Measurements from ENCODE around the gene ASPM.

Gene ASPM

GRCh38 chr1:197183195-197183748, 36.8 kb upstream of the ASPM start:
- no peak overlapping the region for H3K4me3 ChIP-seq (ENCODE audit: low read depth, low read length)
- WGBS (ENCODE audit: extremely low coverage, insufficient coverage, insufficient read length) = no CpG with 5 or more reads among the region's 5 CpGs

DNA sequence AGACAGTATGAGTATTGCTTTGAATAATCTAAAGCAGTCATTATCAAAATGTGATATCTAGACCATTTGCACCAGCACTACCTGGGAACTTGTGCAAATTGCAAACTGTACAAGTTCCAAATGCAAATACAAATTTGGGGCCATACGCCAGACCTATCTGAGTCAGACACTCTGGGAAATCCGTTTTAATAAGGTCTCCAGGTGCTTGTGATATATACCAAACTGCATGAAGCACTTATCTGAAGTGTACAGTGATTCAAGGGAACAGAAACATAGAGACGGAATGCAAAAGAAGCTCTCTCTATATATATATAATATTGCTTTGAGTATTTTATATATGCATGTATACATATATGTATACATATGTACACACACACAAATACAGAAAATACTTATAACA, 36.2 kb upstream of the ASPM start:
- no CpG with 5 or more reads among the region's 3 CpGs for WGBS (ENCODE audit: extremely low coverage, insufficient coverage, insufficient read length)
- H3K79me1 ChIP-seq (ENCODE audit: low read length) = no peaks in the 10 kb centered on the region
- DNase-seq = no peak
- H3K27me3 ChIP-seq (ENCODE audit: insufficient read depth, low read length) = no peaks in the 10 kb centered on the region
- no peak overlapping the region for H3K14ac ChIP-seq (ENCODE audit: low read length)
- H3K4ac ChIP-seq (ENCODE audit: low read depth, low read length) = no peak overlapping the region
- H3K9ac ChIP-seq (ENCODE audit: low read length) = no peak overlapping the region
- no peaks in the 10 kb centered on the region for H3K79me2 ChIP-seq (ENCODE audit: control insufficient read depth, insufficient read depth, low read length, poor library complexity)
- peaks cover 3 to 7% of the 10 kb centered on the region in 2 experiments for H3K36me3 ChIP-seq (ENCODE audit: control insufficient read depth in 1 of 2, insufficient read depth in 2 of 2, low read length in 2 of 2)
- H2AK5ac ChIP-seq (ENCODE audit: low read length) = no peak overlapping the region
- H2BK5ac ChIP-seq (ENCODE audit: low read depth, low read length, poor library complexity) = no peak overlapping the region
- no peaks in the 10 kb centered on the region for H3K4me1 ChIP-seq (ENCODE audit: control insufficient read depth in 1 of 2, insufficient read depth in 2 of 2, low read length in 2 of 2)
- H3K27ac ChIP-seq (ENCODE audit: low read depth, low read length) = no peak overlapping the region
- H4K12ac ChIP-seq (ENCODE audit: low read depth, low read length) = no peak overlapping the region
- no peak overlapping the region for H2BK12ac ChIP-seq (ENCODE audit: low read length)
- no peak overlapping the region for H2BK120ac ChIP-seq (ENCODE audit: insufficient read depth, low read length, poor library complexity)
- no peak overlapping the region for H3K4me3 ChIP-seq (ENCODE audit: low read depth, low read length)
- H4K91ac ChIP-seq (ENCODE audit: low read depth, low read length) = no peak overlapping the region
- no peak overlapping the region for H4K8ac ChIP-seq (ENCODE audit: low read depth, low read length)
- H3K9me3 ChIP-seq (ENCODE audit: insufficient read depth, low read depth, low read length) = no peaks in the 10 kb centered on the region
- no peak overlapping the region for H3K4me2 ChIP-seq (ENCODE audit: low read length)
- H3K23ac ChIP-seq (ENCODE audit: low read length) = no peak overlapping the region
- no peak overlapping the region for H3K18ac ChIP-seq (ENCODE audit: low read length)
- no peak overlapping the region for H2AFZ ChIP-seq (ENCODE audit: insufficient read depth, low read length, poor library complexity)

More at GRCh38 chr1:197183195-197183748, 36.8 kb upstream of the ASPM start:
- Histone ChIP-seq H3K18ac (ENCODE audit: low read length) (no peak overlapping the region), H3K27me3 (ENCODE audit: insufficient read depth, low read length) (no peaks in the 10 kb centered on the region), H3K9ac (ENCODE audit: low read length) (no peak overlapping the region), H3K79me2 (ENCODE audit: control insufficient read depth, insufficient read depth, low read length, poor library complexity) (no peaks in the 10 kb centered on the region), H3K4ac (ENCODE audit: low read depth, low read length) (no peak overlapping the region), H3K79me1 (ENCODE audit: low read length) (no peaks in the 10 kb centered on the region), H4K91ac (ENCODE audit: low read depth, low read length) (no peak overlapping the region), H4K8ac (ENCODE audit: low read depth, low read length) (no peak overlapping the region), H2BK12ac (ENCODE audit: low read length) (no peak overlapping the region), H2BK5ac (ENCODE audit: low read depth, low read length, poor library complexity) (no peak overlapping the region), H3K4me1 (ENCODE audit: control insufficient read depth in 1 of 2, insufficient read depth in 2 of 2, low read length in 2 of 2) (no peaks in the 10 kb centered on the region), H3K4me2 (ENCODE audit: low read length) (no peak overlapping the region), H3K23ac (ENCODE audit: low read length) (no peak overlapping the region), H3K27ac (ENCODE audit: low read depth, low read length) (no peak overlapping the region), H2BK120ac (ENCODE audit: insufficient read depth, low read length, poor library complexity) (no peak overlapping the region), H2AFZ (ENCODE audit: insufficient read depth, low read length, poor library complexity) (no peak overlapping the region), H3K14ac (ENCODE audit: low read length) (no peak overlapping the region), H3K36me3 (ENCODE audit: control insufficient read depth in 1 of 2, insufficient read depth in 2 of 2, low read length in 2 of 2) (peaks cover 3 to 9% of the 10 kb centered on the region in 2 experiments), H2AK5ac (ENCODE audit: low read length) (no peak overlapping the region), H3K9me3 (ENCODE audit: insufficient read depth, low read depth, low read length) (no peaks in the 10 kb centered on the region), H4K12ac (ENCODE audit: low read depth, low read length) (no peak overlapping the region)
- no peak for DNase-seq

DNA sequence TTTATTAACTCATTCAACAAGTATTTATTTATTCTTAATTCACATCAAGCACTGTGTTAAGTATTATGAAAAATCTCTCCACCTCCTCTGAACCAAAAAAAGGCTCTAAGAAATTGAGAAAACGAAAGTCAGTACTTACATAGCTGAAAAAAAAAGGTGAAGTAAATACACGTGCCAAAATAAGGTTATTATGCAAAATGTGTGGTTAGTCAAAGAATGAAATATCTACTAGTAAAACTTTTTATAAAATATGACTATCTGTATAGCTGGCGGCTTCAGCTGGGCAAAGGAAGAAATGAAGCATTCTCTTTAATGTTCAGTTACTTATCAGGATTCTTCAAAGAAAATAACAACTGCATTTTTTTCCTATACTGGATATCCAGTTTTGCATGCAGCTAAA, 35.5 kb upstream of the ASPM start:
- H4K12ac ChIP-seq (ENCODE audit: low read depth, low read length) = no peak overlapping the region
- H3K14ac ChIP-seq (ENCODE audit: low read length) = no peak overlapping the region
- no peak overlapping the region for H2BK5ac ChIP-seq (ENCODE audit: low read depth, low read length, poor library complexity)
- H3K9ac ChIP-seq (ENCODE audit: low read length) = no peak overlapping the region
- no peaks in the 10 kb centered on the region for H3K27me3 ChIP-seq (ENCODE audit: insufficient read depth, low read length)
- no peak overlapping the region for H2AFZ ChIP-seq (ENCODE audit: insufficient read depth, low read length, poor library complexity)
- H3K36me3 ChIP-seq (ENCODE audit: control insufficient read depth in 1 of 2, insufficient read depth in 2 of 2, low read length in 2 of 2) = peaks cover 3 to 5% of the 10 kb centered on the region in 2 experiments
- H3K4me3 ChIP-seq (ENCODE audit: low read depth, low read length) = no peak overlapping the region
- no CpG with 5 or more reads among the region's 3 CpGs for WGBS (ENCODE audit: extremely low coverage, insufficient coverage, insufficient read length)
- H4K8ac ChIP-seq (ENCODE audit: low read depth, low read length) = no peak overlapping the region
- H2BK120ac ChIP-seq (ENCODE audit: insufficient read depth, low read length, poor library complexity) = no peak overlapping the region
- H3K27ac ChIP-seq (ENCODE audit: low read depth, low read length) = no peak overlapping the region
- H3K4me2 ChIP-seq (ENCODE audit: low read length) = no peak overlapping the region
- no peak overlapping the region for H4K91ac ChIP-seq (ENCODE audit: low read depth, low read length)
- no peak overlapping the region for H2BK12ac ChIP-seq (ENCODE audit: low read length)
- no peak overlapping the region for H2AK5ac ChIP-seq (ENCODE audit: low read length)
- H3K79me1 ChIP-seq (ENCODE audit: low read length) = no peaks in the 10 kb centered on the region
- no peak overlapping the region for H3K18ac ChIP-seq (ENCODE audit: low read length)
- no peaks in the 10 kb centered on the region for H3K9me3 ChIP-seq (ENCODE audit: insufficient read depth, low read depth, low read length)
- no peak overlapping the region for H3K4ac ChIP-seq (ENCODE audit: low read depth, low read length)
- no peaks in the 10 kb centered on the region for H3K79me2 ChIP-seq (ENCODE audit: control insufficient read depth, insufficient read depth, low read length, poor library complexity)
- no peak for DNase-seq
- no peaks in the 10 kb centered on the region for H3K4me1 ChIP-seq (ENCODE audit: control insufficient read depth in 1 of 2, insufficient read depth in 2 of 2, low read length in 2 of 2)
- no peak overlapping the region for H3K23ac ChIP-seq (ENCODE audit: low read length)

GRCh38 chr1:197180252-197180878, 33.9 kb upstream of the ASPM start:
- H2BK5ac ChIP-seq (ENCODE audit: low read depth, low read length, poor library complexity) = no peak overlapping the region

More at GRCh38 chr1:197180252-197180878, 33.9 kb upstream of the ASPM start:
- H3K4me2 ChIP-seq (ENCODE audit: low read length) = no peak overlapping the region
- no peak overlapping the region for H2AFZ ChIP-seq (ENCODE audit: insufficient read depth, low read length, poor library complexity)
- no peaks in the 10 kb centered on the region for H3K79me2 ChIP-seq (ENCODE audit: control insufficient read depth, insufficient read depth, low read length, poor library complexity)
- peaks cover 0 to 3% of the 10 kb centered on the region in 2 experiments for H3K36me3 ChIP-seq (ENCODE audit: control insufficient read depth in 1 of 2, insufficient read depth in 2 of 2, low read length in 2 of 2)
- H3K79me1 ChIP-seq (ENCODE audit: low read length) = no peaks in the 10 kb centered on the region
- no peak overlapping the region for H4K8ac ChIP-seq (ENCODE audit: low read depth, low read length)
- H2BK12ac ChIP-seq (ENCODE audit: low read length) = no peak overlapping the region
- DNase-seq = peak; percentile 67 to 86
- no peak overlapping the region for H2AK5ac ChIP-seq (ENCODE audit: low read length)
- H3K14ac ChIP-seq (ENCODE audit: low read length) = no peak overlapping the region
- no peak overlapping the region for H4K12ac ChIP-seq (ENCODE audit: low read depth, low read length)
- no peak overlapping the region for H3K18ac ChIP-seq (ENCODE audit: low read length)
- no peak overlapping the region for H3K4me3 ChIP-seq (ENCODE audit: low read depth, low read length)
- no peak overlapping the region for H3K4ac ChIP-seq (ENCODE audit: low read depth, low read length)
- H3K9ac ChIP-seq (ENCODE audit: low read length) = no peak overlapping the region
- no peak overlapping the region for H2BK120ac ChIP-seq (ENCODE audit: insufficient read depth, low read length, poor library complexity)
- H3K9me3 ChIP-seq (ENCODE audit: insufficient read depth, low read depth, low read length) = no peaks in the 10 kb centered on the region
- H3K4me1 ChIP-seq (ENCODE audit: control insufficient read depth in 1 of 2, insufficient read depth in 2 of 2, low read length in 2 of 2) = no peaks in the 10 kb centered on the region
- no peak overlapping the region for H4K91ac ChIP-seq (ENCODE audit: low read depth, low read length)
- no CpG with 5 or more reads among the region's 3 CpGs for WGBS (ENCODE audit: extremely low coverage, insufficient coverage, insufficient read length)
- H3K27ac ChIP-seq (ENCODE audit: low read depth, low read length) = no peak overlapping the region
- H3K23ac ChIP-seq (ENCODE audit: low read length) = no peak overlapping the region
- no peaks in the 10 kb centered on the region for H3K27me3 ChIP-seq (ENCODE audit: insufficient read depth, low read length)

Measured in trophoblast cell (in vitro differentiated cells and primary cell).